COLO829 (cell line): ENCODE results near the gene EIF1.
"Not testable (repeated sequence)": the region's sequence is repeated elsewhere in the genome, so short reads cannot be mapped to it uniquely, and the experiment has no call there.

Experiments used
- DNase-seq: peaks from one replicate; pipeline ENCODE4 v3.0.0; 2012; ENCODE audit warnings: low spot score

EIF1 gene

GRCh38 chr17:41655611-41656111 lies 33.0 kb upstream of the EIF1 start:
- DNase-seq: no peak

DNA sequence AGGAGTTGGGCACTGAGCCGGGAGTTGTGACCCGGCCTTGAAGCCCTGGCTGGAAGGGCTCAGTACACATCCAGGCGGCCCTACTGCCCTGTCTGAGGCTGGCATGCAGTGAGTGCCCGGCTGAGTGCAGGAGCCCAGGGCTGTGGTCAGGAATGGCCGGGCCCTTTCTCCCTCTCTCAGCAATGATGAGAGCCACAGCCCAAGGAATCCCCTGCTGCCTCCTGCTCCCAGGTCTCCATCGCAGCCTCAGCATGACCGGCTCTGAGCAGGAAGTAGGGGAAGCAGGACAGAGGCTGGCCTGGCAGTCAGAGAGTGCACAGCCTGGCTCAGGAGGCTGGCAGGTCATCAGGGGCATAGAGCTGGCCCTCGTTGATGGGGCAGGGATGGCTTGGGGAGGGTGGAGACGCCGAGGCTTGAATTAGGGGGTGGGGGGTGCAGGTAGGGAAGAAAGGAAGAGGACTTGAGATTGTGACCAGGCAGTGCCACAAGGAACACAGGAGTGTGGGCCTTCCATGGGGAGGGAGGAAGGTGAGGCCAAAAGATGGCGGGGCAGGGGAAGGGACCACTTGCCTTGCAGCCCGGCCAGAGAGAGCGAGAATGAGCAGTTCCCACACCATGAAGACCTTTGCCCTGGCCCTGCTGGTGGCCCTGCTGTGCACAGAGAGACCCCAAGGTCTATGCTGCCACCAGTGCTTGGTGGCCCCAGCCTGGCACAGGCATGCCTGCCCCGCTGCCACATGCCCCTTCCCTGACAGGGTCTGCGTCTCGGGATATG lies 32.2 kb upstream of the EIF1 start:
- no peak for DNase-seq

- no peak for DNase-seq
Measured at GRCh38 chr17:41657176-41657754, 31.4 kb upstream of the EIF1 start.

DNA sequence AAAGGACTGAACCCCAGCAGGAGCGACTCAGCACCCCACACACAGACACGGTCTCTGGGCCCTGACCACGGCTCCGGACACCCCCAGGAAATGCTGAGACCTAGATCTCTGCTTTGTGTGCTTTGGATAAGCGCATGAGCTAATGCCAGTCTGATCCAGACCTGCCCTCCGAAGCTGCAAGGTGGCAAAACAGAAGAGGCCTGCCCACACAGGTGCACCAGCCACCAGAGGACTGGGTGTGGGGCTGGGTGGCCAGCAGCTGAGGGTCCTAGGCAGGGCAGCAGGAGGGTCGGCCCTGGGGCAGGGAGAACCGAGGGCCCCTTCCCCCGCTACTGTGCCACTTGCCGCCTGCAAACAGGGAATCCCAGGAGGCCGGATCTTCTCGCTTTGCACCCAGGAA lies 30.7 kb upstream of the EIF1 start:
- no peak for DNase-seq

DNA sequence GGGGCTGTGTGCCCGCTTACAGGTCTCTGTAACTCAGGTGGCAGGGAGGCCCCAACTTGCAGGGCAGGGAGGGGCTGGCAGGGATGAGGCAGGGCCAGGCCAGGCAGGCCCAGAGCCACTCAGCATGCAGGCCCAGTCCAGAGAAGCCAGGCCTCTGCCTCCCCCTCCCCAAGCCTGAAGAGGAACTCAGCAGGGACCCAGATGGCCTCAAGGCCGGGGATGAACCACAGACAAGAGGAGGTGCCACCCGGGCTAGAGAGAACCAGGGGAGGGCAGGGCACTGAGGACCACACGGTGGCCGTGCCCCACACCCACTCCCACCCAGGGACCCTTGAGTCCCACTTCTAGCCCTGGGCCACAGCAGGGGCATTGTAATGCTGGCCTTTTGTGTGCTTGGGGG lies 29.8 kb upstream of the EIF1 start:
- DNase-seq: no peak

DNA sequence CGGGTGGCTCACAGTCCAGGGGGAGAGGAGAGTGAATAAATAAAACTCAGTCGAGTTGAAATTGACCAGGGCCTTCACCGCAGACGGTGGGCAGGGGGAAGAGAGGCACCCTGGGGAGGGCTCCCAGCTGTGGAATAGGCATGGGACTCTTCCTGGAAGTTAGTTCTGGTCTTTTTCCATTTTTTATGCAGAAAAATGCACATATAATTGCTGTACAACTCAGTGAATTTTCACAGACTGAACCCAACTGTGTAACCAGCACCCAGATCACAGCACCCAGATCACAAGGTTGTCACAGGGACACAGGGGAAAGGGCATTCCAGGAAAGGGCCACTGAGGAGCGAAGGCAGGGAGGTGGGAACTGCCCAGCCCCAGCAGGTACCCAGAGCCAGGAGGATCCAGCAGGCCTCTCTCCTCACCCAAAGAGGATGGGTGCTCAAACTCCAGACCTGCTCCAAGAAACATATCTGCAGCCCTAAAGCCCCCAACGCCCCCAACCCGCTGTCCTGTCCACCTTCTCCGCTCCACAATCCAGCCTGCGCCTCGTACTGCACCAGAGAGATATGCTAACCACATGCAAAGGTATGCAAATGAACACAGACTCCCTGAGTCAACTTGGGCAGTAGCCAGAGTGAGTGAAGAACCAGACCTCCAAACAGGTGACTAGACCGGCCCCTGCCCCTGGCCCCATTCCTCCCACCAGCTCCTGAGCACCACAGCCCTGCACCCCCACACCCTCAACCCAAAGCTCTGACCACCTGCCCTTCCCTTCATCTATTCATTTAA lies 29.1 kb upstream of the EIF1 start:
- no peak for DNase-seq

DNA sequence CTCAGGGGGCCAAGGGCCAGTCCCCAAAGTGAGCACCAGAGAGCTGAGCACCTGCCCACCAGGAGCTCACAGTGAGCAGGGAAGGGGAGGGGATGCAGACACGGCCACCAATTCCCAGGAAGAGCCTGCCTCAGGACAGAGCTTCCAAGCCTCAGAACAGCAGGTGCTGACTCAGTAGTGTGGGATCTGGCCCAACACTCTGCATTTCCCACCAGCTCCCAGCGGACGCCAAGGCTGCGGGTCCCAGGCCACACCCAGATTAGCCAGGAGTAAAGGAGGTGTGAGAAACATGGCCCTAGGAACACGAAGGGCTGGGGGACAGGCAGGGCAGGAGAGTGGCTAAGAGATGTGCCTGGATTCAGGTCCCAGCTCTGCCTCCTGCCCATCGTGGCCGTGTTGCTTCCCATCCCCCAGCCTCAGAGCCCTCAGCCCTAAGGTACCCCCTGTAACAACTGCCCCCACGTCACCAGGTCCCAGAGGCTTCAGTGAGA lies 28.4 kb upstream of the EIF1 start:
- DNase-seq: no peak

DNA sequence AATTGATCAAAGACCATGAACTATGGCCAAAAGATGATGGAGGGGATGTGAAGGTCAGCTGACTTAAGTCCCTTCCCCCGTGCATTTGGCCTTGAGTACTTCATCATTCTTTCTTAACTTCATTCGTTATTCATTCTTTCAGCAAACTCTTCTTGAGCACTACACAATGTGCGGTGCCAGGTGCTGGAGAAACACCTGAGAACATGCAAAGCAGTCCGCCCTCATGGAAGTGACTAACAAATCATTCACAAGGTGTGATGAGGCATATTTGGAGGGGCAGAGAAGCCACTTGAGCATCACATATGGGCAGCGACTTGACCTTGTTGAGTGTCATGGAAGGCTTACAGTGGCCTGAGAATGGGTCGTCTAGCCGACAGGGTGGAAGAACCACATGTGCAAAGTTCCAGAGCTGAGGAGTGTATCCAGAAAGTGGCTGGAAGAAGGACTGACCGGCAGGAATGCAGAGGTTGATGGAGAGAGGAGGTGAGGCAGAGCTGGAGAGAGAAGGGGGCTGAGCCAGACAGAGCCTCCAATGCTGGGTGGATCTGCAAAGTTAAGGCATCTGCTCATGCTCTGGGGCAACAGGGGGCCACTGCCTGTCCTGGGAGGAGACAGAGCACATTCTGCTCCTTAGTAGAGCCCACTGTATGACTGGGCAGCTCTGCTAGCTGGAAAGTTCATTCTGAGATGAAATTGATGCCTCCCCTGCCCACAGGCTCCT lies 25.1 kb upstream of the EIF1 start:
- no peak for DNase-seq

- DNase-seq: no peak
Measured at GRCh38 chr17:41664172-41664457, 24.6 kb upstream of the EIF1 start.

DNA sequence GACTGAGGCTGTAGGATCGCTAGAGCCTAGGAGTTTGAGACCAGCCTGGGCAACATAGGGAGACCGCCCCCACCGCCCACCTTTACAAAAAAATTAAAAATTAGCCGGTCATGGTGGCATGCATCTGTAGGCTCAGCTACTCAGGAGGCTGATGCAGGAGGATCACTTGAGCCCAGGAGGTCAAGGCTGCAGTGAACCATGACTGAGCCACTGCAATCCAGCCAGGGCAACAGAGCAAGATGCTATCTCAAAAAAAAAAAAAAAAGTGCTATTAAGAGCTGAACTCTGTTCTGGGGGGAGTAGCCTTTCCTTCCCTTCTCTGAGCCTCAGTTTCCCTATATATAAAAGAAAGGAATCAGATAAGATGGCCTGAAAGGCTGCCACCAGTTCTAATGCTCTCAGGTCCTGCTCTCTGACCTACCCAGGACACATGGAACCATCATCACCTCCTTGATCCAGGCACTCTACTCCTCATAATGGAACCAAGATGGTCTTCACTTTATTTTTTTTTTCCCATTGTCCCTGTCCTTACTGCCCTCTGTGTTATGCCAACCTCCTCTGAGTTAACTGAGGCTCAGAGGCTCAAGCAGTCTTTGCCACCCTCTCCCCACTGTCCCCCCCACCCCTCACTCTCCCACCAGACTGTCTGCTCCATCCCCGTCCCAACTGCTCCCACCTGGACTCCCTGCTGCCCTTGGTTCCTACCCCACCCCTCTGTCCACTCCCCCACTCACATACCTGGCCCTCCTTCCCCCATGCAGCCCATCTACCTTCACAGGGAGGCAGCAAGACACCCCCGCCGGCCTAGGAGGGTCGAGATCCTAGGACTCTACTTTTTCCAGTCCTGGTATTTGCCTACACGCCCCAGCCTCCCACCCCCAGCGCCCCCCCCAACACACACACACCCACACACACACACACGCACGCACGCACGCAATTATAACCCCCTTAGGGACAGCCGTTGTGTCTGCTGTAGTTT lies 23.8 kb upstream of the EIF1 start:
- no peak for DNase-seq

DNA sequence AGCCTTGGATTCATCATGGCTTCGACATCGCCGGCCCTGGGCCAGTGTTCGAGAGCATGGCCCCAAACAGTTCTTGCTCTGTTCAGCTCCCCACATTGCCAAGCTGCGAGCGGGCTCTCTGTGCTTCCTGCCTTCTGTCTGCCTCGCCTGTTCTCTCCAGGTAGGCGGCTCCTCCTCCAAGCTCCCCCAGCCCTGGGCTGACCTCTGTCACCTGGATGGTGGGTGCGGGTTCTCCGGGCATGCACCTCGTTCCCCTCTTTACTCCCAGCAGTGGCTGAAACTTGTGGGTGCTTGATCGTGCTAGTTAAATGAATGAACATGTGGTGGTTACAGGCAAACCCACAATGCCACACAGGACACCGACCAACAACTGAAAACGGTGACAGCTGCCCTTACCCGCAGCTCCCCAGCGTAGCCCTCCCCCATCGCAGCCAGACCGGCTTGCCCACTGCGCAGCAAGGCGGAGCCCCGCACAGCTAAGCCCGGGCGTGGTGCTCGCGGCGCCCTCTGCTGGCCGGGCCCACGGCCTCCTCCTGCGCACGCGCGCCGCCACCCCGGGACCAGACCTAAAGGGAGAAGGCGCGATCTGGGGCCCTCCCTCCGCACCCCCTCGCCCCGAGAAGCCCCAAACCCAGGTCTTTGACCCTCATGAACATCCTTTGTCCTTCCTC lies 23.0 kb upstream of the EIF1 start:
- peak; percentile 95 for DNase-seq

DNA sequence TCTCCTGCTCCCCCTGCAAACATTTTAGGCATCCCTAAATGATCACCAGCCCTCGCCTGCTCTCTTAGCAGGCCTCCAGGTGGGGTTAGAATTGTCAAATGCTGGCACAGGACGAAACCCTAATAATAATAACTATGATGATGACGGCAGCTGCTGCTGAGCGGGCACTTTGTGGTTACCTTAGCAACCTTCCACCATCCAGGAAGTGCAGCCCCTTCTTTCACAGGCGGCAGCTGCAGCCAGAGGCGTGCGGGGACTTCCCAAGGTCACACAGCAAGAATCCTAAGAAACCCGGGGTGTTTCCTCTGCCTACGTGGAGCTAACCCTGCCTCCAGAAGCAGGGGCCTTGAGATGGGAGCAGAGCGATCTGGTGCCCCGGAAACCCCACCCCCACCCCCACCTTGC lies 22.4 kb upstream of the EIF1 start:
- DNase-seq: no peak

GRCh38 chr17:41666708-41667279 lies 21.9 kb upstream of the EIF1 start:
- DNase-seq: peak; percentile 86

GRCh38 chr17:41667280-41668041 lies 21.2 kb upstream of the EIF1 start:
- DNase-seq: no peak

GRCh38 chr17:41672153-41672552 lies 16.5 kb upstream of the EIF1 start:
- no peak for DNase-seq

GRCh38 chr17:41675157-41676057 lies 13.3 kb upstream of the EIF1 start:
- not testable (repeated sequence) for DNase-seq

- DNase-seq: no peak
Measured at GRCh38 chr17:41676058-41676419, 12.6 kb upstream of the EIF1 start.

DNA sequence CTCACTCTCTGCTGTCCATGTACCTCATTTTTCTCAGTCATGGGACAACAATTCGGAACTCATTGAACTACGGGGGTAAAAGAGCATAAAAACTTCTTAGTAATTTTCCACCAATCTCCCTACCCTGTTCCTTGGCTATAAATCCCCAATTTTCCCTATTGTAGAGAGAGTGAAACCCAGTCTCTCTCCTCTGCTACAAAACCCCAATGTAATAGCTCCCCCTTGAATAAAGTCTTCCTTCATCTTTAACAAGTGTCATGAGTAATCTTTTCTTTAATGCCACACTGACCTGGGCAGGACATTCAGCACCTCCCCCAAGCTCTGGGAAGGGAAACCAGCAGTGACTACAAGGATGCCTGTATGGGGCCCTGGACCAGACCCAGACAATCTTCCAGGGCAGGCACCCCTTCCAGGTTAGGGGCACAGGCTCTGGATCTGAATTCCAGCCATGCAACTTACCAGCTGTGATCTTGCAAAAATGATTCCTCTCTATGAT lies 10.2 kb upstream of the EIF1 start:
- DNase-seq: peak; percentile 24
